Measurements from ENCODE around the gene ENO3.

ENO3 gene

DNA sequence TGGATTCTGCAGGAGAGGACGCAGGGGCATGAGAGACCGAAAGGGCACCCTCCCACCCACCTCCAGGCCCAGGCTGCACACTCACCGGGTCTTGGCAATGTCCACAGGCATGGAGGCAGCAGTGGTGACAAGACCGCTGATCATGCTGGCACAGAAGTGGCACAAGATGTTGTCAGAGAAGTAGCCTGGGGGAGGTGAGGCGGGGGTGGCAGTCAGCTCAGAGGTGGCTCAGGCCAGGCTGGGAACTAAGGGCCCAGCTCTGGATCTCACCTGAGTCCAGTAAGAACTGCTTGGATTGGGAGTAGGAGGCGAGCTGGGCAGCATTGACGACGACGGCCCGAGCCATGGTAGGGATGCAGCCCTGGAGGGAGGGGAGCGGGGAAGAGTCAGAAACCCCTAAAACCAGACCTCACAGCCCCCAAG, 12.8 kb upstream of the ENO3 start:
- no peak for DNase-seq

- DNase-seq, result no peak
These were observed 12.0 kb upstream of the ENO3 start for GRCh38 chr17:4938688-4939545.

DNA sequence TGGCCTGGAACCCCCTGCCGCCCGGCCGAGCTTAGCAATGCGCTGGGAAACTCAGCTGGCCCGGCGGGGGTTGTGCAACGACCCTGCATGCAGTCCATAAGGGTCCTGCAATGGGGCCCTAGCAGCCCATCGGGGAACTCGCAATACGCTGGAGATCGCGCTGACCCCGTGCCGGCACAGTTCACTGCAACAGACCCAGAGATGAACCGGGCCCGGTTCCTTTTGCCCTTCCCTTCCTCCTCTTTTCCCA, 11.4 kb upstream of the ENO3 start:
- DNase-seq, result no peak

DNA sequence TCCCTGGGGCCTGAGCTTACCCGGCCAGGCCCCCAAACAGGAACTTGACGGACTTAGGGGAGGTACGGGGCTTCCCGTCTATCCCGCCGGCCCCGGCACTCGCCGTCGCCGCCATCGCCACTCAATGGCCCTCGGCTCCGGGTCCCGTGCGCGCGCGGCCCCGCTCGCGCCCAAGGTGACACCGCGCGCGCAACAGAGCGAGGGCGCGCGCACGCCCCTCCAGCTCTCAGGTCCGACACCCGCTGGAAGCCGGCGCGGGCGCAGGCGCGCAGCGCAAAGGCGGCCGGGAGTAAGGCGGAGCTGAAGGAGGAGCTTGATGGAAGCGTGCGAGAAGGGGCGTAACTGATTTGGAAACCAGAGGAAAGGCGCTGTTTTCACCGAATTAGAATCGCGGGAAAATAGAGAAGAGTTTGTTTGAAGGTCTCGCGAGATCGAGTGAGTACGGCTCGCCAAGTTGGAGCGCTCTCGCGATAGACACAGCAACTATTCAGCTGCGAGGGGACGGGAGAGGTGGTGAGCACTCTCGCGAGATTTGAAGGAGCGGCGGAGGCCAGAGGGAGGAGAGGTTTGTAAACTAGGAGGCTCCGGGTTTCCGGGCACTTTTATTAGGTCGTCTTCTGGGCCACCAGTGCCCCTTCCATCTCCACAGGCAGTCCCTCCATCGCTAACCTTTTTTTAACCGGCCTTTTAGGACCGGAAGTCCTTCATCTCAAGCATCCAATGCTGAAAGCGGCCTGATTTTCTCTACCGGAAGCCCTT, 10.9 kb upstream of the ENO3 start, which contains the start of the genes RNF167 and SLC25A11:
TSS of gene RNF167 (plus strand) at position 473 of the 759 bp plus-strand sequence. CDS start 642 bp downstream, outside the sequence.
TSS of gene SLC25A11 (minus strand) at position 251 of the 759 bp plus-strand sequence. CDS start at position 115, 136 bp downstream.
- peak; percentile 100 for DNase-seq

DNA sequence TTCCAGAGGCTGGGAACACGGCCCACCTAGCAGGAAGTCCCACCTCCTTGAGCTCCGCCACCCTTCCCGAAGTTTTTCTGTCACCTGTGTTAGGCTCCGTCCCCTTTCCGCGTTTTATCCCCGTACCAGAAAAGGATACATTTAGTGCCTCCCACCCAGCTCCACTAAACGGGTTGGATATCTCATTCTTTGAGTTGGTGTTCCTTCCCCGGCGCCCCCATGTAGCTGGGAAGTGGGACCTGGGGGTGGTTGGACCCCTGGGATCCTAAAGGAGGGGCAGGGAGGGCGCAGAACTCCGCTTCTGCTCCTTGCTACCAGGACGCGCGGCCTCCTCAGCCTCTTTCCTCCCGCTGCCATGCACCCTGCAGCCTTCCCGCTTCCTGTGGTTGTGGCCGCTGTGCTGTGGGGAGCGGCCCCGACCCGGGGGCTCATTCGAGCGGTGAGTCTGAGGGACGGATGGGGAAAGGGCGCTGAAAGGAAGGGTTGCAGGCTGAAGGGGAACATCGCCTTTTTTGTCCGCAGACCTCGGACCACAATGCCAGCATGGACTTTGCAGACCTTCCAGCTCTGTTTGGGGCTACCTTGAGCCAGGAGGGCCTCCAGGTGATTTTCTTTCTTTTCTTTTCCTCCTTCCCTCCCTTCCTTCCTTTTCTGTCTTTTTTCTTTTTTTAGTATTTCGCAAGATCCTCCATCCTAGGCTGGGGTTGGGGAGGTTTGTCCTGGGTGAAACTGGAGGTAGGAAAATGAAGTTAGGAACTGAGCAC, 10.2 kb upstream of the ENO3 start:
- peak; percentile 29 for DNase-seq

DNA sequence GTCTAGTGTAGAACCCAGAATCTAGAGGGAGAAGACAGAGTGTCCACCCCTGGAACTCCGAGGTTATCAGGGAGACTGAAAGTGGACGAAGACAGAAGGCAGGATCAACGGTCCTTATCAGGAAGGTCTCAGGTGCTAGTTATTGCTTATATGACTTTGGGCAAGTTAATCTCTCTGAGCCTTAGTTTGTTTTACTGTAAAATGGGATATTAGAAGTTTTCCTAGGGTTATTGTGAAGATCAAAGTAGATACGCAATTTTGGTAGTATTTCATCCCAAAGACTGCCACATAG, 9.7 kb upstream of the ENO3 start:
- DNase-seq, result no peak

GRCh38 chr17:4942760-4943508, 8.0 kb upstream of the ENO3 start:
- no peak for DNase-seq

- peak; percentile 64 for DNase-seq
These were observed 6.8 kb upstream of the ENO3 start for GRCh38 chr17:4944163-4944553.

DNA sequence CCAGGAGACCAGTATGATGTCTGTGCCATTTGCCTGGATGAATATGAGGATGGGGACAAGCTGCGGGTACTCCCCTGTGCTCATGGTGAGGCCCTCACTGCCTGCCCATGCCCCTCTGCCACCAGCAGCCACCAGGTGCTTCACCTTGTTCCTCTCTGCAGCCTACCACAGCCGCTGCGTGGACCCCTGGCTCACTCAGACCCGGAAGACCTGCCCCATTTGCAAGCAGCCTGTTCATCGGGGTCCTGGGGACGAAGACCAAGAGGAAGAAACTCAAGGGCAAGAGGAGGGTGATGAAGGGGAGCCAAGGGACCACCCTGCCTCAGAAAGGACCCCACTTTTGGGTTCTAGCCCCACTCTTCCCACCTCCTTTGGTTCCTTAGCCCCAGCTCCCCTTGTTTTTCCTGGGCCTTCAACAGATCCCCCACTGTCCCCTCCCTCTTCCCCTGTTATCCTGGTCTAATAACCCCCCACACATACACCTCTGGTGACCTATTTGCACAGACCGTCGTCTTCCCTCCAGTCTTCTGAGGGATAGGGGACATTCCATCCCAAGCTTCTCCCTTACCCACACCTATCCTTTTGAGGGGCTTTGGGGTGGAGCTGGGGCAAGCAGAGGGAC, 6.3 kb upstream of the ENO3 start:
- no peak for DNase-seq

DNA sequence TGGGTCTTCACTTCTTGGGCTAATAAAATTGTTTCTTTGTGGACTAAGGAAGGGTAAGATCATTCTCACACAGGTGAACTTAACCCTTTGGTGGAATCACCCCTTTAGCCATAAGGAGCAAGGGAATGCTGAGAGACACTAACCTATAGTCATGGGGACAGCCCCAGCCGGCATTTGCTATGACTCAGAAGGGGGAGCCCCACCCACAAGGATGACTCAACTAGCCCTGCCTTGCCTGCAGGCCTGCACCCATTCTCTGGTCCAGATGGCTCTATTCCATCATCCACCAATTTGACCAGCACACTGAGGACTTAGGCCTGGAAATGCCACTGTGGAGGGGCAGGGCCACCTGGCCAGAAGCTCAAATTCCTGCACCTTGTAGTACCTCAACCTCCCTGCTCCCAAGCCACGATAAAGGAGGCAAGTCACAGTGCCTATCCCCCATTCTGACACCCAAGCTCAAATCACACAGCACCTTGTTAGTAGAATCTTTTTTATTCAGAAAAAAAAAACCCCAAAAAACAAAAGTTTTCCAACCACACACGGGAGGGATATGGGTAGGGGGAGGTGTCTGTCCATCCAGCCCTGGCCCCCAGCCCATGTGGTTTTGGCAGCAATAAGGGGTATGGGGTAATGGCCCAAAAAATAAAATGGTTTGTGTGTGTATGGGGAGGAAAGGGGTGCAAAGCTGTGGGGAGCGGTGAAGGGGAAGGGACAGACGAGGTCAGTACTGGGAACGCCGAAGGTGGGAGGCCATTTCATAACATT, 5.6 kb upstream of the ENO3 start:
- peak; percentile 88 for DNase-seq

DNA sequence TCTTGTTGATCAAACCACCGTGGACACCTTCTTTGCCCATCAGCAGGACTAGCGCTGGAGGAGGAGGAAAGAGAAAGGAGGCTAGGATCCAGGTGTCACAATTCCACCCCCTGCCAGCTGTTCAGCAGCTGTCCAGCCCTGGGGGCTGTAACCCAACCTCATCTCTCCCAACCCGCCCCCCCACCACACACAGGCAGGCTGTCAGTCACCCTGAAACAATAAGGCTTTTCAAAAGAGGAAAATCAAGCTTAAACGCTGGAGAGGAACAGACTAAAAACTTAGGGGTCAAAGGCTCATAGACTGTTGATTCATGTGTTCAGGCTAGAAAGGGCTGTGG, 5.0 kb upstream of the ENO3 start:
- no peak for DNase-seq

GRCh38 chr17:4946312-4946976, 4.5 kb upstream of the ENO3 start:
- no peak for DNase-seq

- no peak for DNase-seq
These were observed 3.9 kb upstream of the ENO3 start for GRCh38 chr17:4947010-4947410.

DNA sequence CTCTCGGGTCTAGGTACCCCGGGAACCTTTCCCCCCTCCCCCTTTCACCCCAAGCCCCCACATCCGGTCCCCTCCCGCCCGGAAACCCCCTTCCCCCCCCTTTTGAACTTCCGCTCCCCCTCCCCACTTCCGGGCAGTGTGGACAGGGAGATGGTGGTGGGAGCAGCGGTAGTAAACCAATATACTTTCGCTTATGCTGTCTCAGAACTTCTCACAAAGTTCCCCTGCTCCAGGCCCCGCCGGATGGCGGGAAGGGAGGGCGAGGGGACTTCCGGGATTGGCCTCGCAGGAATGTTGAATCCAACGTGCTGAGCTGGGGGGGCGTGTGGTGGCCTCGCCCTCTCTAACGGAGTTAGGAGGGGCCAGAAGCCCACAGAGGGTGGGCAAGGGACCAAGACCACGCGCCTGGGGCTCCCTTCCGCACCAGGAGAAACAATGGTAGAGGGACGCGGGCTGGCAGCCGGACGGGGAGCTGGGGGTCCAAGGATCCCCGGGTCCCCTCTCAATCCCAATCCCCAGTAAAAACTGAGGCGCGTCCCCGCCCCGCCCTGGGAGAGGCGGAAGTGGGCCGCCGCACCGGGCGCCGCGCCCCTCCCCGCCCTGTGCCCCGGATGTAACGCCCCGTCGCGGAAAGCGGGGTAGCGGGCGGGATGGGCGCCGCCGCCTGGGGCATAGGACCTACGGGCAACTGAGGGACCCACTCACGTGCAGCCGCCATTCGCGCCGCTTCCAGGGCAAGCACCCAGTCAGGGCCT, 3.3 kb upstream of the ENO3 start:
- DNase-seq, result peak; percentile 55

DNA sequence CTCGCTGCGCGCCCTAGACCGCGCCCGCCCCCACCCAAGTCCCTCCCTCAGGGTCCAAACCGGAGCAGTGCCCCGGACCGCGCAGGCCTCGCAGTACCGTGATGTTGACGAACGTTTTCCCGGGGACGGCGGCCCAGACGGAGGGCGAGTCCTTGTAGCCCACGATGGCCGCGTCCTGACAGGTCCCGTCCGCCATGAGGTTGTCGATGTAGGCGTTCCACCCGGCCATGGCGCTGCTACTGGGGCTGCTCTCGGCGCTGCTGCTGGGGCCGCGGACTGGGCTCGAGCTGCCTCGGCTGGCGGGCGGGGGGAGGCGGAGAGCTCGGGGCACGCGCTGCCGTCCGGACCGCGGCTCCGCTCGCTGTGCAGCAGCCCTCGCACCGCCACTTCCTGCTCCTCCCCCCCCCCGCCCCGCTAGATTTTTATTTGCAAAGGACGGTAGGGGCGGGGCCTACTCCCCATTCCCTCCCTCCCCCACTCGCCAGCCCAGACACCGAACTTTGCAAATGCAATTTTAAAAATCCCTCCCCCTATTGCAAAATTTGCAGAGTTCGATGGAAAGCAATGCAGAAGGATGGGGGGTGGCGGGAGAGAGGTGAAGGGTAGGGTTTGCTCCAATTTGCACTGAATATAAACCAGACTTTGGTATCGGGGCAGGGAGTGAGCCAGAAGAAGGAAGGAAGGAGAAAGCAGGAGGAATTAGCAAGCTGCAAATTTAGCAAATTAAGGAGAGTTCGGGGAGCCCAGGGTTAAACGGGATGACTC, 2.6 kb upstream of the ENO3 start, which contains the start of gene PFN1:
TSS of gene PFN1 (minus strand) at position 365 of the 765 bp plus-strand sequence. CDS start at position 229, 136 bp downstream.
- peak; percentile 96 for DNase-seq

DNA sequence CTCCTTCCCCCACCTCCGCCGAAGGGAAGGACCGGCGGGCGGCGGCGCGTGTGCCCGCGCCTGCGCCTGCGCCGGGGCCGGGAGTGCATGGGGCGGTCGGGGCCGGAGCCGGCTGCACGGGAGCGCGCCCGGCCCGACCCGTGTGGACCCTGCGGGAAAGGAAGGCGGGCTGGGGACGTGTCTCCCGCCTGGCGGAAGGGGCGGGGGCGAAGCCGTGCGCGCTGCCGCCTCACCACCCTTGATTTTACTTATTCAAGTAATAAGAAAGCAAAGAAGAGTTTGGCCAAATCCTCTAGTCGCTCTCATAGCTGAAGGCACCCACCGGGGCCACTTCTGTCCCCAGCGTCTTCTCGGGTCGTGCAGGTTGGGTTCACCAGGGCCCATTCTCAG, 2.0 kb upstream of the ENO3 start:
- DNase-seq, result peak; percentile 80

GRCh38 chr17:4949321-4950074, 1.4 kb upstream of the ENO3 start:
- DNase-seq, result peak; percentile 91

GRCh38 chr17:4950075-4950745, 709 bp upstream of the ENO3 start:
- no peak for DNase-seq

Measured in CD4-positive, alpha-beta T cell treated with Interleukin-4 for 4 hours (primary cell).